Islet precursor cell (in vitro differentiated cells): ENCODE measurements around the gene ATP5PD.
"Not testable (repeated sequence)": the region's sequence is repeated elsewhere in the genome, so short reads cannot be mapped to it uniquely, and the experiment has no call there.

Experiments
- DNase-seq: peaks from one replicate; pipeline ENCODE4 v3.0.0-alpha.2; 2018

The ATP5PD gene

GRCh38 chr17:75049057-75049456, 2.3 kb upstream of the ATP5PD start:
- DNase-seq = no peak

GRCh38 chr17:75048249-75048878, 1.6 kb upstream of the ATP5PD start:
- DNase-seq = no peak

- DNase-seq = peak; percentile 73
Measured at GRCh38 chr17:75047398-75048098, 779 bp upstream of the ATP5PD start.

GRCh38 chr17:75045946-75046406, 793 bp downstream of the ATP5PD start:
- not testable (repeated sequence) for DNase-seq

GRCh38 chr17:75044716-75045115, 2.1 kb downstream of the ATP5PD start:
- DNase-seq = no peak

GRCh38 chr17:75043789-75044188, 3.0 kb downstream of the ATP5PD start:
- DNase-seq = not testable (repeated sequence)

GRCh38 chr17:75041656-75042280, 5.0 kb downstream of the ATP5PD start:
- DNase-seq = no peak

GRCh38 chr17:75039238-75039637, 7.5 kb downstream of the ATP5PD start:
- no peak for DNase-seq

- DNase-seq = no peak
Measured at GRCh38 chr17:75036643-75037268, 10.0 kb downstream of the ATP5PD start.

- DNase-seq = peak; percentile 98
Measured at GRCh38 chr17:75034236-75034908, 12.4 kb downstream of the ATP5PD start.

- peak; percentile 99 for DNase-seq
Measured at GRCh38 chr17:75033346-75034235, 13.2 kb downstream of the ATP5PD start.

- no peak for DNase-seq
Measured at GRCh38 chr17:75032720-75033280, 14.0 kb downstream of the ATP5PD start.

GRCh38 chr17:75031972-75032719, 14.6 kb downstream of the ATP5PD start:
- no peak for DNase-seq

GRCh38 chr17:75030161-75030560, 16.6 kb downstream of the ATP5PD start:
- no peak for DNase-seq

- not testable (repeated sequence) for DNase-seq
Measured at GRCh38 chr17:75026650-75027049, 20.1 kb downstream of the ATP5PD start.

- not testable (repeated sequence) for DNase-seq
Measured at GRCh38 chr17:75025398-75025734, 21.4 kb downstream of the ATP5PD start.

GRCh38 chr17:75024686-75025397, 21.9 kb downstream of the ATP5PD start:
- no peak for DNase-seq

GRCh38 chr17:75020331-75021110, 26.2 kb downstream of the ATP5PD start:
- DNase-seq = no peak

GRCh38 chr17:75019710-75020109, 27.1 kb downstream of the ATP5PD start:
- no peak for DNase-seq
